Measurements from ENCODE around the gene ZKSCAN3.
A peak's percentile ranks its signal among the peaks of the same experiment; 100 is the strongest.
"Not testable (repeated sequence)": the region's sequence is repeated elsewhere in the genome, so short reads cannot be mapped to it uniquely, and the experiment has no call there.

ZKSCAN3 gene

DNA sequence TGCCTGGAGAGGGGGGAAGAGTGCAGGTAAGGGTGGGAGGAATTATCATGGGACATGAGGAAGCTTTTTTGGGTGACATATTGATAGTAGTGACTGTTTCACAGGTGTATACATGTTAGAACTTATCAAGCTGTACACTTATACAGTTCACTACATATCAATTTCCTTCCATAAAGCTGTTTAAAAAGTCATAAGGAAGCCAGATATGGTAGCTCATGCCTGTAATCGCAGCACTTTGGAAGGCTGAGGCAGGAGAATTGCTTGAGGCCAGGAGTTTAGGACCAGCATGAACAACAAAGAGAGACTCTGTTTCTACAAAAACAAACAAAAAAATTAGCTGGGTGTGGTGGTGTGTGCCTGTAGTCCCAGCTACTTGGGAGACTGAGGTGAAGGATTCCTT, 28.1 kb downstream of the ZKSCAN3 start:
- DNase-seq (ENCODE audit: low read depth) = no peak

DNA sequence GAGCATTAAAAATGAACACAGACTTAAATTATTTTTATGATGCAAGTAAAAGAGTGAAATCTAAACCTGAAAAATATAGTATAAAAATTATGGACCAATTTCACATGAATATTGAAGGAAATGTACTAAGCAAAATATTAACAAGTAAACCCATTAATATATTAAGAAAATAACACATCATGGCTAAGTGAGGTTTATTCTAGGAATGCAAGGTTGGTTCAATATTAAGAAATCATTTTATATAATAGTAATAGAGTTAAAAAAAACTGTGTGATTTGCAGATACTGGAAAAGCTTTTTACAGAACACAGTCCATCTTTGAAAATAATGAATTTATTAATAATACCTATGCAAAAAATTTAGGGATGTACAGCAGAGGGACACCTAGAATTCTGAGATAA, 28.9 kb downstream of the ZKSCAN3 start:
- DNase-seq (ENCODE audit: low read depth) = no peak

DNA sequence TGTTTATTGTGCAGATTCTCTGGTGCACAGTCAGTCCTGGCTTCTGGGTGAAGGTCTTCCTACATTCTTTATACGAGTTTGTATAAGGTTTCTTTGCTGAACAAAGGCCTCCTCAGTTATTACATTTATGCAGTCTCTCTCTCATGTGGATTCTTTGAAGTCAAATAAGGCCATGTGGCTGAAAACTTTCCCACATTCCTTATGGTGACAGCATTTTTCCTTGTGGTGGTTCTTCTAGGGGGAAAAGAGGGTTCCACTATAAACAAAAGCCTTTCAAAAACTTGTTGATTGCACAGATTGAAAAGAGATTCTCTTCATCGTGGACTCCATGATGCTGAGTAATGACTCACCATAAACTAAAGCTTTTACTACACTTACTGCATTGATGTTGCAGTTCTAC, 30.6 kb downstream of the ZKSCAN3 start:
- DNase-seq (ENCODE audit: low read depth) = no peak

DNA sequence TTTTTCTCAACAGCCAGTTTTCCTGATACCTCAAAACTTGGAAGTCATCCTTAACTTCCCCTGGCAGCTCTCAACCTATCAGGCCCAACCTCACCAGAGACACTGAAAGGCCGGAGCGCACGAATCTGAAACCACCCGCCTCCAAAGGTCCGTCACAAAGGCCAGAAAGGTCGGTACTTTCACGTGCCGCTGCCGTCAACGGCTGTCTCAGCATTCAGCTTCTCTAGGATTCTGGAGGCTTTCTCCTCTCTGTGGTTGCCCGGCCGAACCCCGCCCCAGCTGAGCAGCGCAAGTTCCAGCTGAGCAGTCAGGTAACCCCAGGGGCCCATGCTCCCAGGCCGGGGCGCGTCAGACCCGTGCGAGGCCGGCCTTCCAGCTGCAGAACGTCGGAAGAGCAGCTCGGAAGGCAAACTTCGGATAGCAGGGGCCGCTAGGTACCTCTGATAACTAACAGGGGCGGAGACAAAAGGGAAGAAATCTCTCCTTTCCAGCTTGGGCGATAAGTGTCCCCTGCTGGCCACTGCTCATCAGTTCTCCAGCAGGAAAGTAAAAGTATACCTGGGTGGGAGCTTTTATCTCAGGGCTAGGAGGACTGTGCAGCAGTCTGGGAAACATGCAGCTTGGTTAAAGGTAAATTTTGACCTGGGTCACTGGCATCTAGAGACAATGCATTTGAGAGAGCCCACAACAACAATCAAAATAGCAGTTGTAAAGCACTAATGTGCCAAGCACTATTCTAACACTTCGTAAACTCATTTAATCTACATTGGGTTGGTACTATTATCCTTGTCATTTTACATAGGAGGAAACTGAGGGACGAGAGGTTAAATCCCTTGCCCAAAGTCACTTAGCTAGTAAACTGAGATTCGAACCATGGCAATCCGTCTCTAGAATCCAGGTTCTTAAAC, 33.7 kb downstream of the ZKSCAN3 start:
- DNase-seq (ENCODE audit: low read depth) = peak; percentile 11

DNA sequence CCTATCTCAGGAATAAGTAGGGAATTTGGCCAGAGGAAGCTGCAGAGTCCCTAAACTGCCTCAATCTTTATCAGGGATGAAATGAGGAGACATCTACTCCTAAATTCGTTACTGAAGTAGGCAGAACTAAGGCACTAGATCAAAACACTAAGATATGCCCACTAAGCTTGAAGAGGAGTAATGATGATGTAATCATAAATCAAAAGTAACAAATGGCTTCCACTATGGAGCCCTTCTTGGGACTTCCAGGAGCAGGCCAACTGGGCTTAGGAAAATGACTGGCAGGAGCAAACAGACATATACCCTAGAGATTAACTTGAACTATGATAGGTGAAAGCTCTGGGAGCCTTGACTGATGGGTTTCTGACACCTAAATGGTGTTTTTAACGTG, 34.4 kb downstream of the ZKSCAN3 start:
- no peak for DNase-seq (ENCODE audit: low read depth)

DNA sequence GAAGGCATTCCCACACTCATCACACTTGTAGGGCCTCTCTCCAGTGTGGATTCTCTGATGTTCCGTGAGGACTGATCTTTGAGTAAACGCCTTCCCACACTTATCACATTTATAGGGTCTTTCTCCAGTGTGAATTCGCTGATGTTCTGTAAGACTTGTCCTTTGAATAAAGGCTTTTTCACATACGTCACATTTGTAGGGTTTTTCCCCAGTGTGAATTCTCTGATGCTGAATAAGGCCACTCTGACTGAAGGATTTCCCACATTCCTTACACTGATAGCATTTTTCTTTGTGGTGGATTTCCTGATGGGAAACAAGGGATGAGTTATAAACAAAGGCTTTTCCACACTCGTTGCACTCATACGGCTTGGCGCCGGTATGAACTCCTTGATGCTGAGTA, 40.9 kb downstream of the ZKSCAN3 start:
- no peak for DNase-seq (ENCODE audit: low read depth)

DNA sequence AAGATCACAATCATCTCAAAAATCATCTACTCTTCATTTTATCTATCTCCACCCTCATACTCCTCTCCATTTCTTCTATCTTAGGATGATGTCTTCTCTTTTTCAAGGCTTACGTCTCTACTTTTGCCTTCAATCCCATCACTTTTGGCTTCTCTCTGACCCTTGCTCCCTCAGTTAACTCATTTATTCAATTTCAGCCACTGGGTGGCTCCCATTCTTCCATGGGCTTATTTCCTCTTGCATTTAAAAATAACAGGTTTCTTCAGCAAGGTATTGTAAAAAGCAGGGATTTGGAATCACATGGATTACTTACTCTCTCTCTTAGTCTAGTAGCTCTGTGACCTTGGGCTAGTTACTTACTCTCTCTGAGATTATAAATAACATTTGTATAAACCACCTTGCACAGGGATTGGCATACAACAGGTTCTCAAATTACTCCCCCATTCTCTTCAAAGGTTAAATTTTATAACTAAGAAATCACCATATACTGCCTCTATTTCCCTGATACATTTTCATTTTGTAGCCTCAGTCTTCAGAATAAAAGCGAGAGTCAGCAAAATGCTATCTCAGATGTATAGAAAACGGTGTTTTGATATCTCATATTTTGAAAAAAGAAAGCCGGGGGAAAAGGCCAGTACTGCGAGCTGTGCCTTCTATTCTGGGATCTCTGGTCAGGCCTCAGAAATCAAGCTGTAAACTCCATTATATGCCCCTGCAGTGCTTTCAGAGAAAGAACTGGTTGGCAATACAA, 44.3 kb downstream of the ZKSCAN3 start:
- no peak for DNase-seq (ENCODE audit: low read depth)

DNA sequence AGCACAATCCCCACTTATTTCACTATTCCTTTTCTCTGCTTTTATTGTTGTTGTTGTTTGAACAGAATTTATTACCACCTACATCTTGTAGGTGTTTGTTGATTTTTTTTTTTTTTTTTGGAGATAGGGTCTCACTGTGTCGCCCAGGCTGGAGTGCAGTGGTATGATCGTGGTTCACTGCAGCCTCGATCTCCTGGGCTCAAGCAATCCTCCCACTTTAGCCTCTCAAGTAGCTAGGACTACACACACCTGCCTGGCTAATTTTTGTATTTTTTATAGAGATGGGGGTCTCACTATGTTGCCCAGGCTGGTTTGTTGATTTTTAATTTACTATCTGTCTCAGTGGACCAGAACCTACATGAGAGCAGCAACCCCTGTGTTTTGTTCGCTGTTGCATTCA, 46.2 kb downstream of the ZKSCAN3 start:
- DNase-seq (ENCODE audit: low read depth) = no peak

DNA sequence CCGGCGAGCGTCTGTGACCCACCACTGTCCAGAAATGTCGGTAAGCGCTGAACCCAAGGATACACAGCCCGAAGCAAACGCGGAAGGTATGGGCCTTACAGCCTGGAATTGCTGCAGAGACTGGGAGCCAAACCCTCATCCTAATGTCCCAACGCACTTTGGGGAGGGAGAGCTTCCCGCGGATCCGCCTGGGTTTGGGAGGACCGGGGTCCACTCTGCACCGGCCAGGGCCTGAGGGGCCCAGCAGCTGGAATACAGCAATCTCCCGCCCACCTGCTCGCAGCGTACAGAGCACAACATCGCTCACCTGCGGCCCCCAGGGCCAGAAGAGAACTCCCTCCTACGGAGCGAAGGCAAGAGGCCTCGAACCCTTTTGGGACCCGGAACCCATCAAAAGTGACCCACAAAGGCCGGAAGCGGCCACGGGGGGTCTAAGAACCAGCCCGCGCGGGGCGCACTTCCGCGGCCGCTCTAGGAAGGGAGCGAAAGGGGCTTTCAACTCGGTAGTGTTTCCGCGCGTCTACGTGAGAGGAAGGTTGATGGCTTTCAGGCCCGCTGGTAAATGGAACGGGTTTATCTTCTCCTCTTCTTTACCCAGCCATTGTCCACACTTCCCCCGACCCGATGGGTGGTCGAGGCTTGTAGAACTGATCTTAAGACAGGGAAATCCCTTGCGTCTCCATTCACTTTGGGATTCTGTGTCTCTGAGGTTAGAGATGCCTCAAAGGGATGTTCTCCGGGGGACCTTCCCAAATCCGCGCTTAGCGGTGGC, 49.8 kb downstream of the ZKSCAN3 start, which contains the start of gene ZSCAN12:
Gene ZSCAN12, minus strand, starts transcription at position 398 of the 772 bp plus-strand sequence. CDS start 1,342 bp downstream, outside the sequence.
- DNase-seq (ENCODE audit: low read depth) = peak; percentile 81

DNA sequence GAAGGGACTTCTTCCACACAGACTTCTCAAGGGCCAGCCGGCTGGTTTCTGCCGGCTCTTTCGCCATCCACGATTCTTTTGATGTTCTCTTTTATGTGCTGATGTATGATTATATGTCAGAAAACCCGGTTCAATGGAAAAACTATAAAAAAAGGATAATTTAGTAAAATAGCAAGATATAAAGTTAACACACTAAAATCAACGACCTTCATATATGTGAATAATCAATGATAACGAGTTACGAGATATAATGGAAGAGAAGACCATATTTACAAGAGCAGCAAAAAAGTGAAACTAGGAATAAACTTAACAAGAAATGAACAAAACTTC, 50.3 kb downstream of the ZKSCAN3 start:
- no peak for DNase-seq (ENCODE audit: low read depth)

DNA sequence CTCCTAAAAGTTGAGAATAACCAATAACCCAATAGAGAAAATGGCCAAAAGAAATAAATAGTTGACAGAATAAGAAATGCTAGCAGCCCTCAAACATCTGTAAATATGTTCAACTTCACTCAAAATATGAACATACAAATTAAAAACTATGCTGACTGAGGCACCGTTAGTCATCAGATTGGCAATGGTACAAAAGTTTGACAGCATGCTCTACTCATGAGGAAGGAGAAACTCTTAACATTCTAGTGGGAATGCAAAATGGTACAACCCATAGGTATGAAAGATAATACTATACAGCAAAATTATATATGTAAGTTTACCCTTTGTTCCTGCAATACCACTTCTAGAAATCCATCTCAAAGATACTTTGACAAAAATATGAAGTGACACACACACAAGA, 51.4 kb downstream of the ZKSCAN3 start:
- DNase-seq (ENCODE audit: low read depth) = no peak

DNA sequence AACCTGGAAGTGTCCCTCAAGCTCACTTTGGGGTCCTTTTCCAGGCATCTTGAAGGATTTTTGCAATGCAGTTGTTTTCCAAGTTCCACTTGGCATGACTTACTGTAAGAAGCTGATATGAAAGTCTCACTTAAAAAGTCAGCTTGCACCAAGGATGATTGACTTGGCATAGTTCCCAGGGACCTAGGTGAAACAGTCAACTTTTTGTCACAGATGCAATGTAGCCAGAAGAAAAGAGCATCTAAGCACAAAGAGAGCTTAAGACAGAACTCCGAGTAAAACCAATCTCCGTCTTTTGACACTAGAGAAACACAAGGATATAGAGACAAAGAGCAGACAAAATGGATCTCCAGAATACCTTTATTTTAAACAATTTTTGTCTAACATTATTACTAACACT, 52.5 kb downstream of the ZKSCAN3 start:
- DNase-seq (ENCODE audit: low read depth) = no peak

DNA sequence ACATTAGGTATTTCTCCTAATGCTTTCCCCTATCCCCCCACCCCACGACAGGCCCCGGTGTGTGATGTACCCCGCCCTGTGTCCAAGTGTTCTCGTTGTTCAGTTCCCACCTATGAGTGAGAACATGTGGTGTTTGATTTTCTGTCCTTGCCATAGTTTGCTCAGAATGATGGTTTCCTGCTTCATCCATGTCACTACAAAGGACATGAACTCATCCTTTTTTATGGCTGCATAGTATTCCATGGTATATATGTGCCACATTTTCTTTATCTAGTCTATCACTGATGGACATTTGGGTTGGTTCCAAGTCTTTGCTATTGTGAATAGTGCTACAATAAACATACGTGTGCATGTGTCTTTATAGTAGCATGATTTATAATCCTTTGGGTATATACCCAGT, 54.2 kb downstream of the ZKSCAN3 start:
- DNase-seq (ENCODE audit: low read depth) = not testable (repeated sequence)

DNA sequence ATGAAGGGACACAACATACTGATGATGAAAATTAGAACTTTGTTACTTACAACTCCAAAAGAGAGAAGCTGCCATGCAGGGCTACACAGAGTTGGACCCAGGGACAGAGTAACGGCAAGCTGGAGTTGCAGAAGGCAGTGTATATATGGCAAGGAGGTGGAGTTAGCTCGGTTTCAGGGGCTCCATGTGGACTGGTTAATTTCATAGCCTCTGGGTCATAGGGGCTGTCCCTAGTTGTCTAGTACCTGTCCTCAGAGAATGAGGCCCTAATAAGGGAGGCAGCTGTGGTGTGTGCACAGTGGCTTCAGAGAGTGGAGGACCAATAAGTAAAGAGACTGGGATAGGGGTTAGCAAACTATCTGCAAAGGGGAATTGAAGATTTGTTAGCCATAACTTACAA, 57.7 kb downstream of the ZKSCAN3 start:
- no peak for DNase-seq (ENCODE audit: low read depth)

DNA sequence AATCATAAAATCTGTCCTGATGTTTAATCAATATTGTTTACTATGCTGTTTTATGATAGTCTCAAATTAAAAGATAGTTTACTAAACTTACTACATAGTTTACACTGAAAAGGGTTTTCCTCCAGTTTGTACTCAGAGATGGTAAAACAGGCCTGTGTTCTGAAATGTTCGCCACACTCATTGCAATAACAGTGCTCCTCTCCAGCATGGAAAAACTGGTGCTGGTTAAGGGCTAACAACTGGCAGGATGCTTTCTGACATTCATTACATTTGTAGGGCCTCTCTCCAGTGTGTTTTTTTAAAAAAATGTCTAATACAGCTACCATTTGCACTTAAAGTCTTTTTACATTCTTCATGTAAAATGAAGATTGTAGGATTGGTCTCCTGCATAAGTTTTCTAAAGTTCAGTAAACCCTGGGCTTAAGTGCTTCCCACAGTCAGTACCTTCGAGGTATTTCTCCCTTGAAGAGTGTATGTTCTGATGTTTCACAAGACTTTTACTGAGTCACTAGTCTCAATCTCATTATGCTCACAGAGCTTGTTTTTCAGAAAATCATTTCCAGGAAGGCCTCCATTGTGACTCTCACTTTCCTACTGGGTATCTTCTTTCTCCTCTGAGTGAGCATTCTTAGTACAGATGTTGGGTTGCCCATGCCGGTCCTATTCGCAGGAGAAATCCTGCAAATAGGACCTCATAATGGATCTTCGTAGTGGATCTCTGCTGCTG, 58.5 kb downstream of the ZKSCAN3 start:
- no peak for DNase-seq (ENCODE audit: low read depth)

DNA sequence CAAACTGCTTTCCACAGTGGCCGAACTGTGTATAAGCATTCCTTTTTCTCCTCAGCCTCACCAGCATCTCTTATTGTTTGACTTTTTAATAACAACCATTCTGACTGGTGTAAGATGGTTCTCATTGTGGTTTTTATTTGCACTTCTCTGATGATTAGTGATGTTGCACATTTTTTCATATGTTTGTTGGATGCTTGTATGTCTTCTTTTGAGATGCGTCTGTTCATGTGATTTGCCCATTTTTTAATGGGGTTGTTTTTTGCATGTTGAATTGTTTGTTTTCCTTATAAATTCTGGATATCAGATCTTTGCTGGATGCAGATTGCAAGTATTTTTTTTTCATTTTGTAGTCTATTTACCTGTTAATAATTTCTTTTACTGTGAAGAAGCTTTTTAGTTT, 61.0 kb downstream of the ZKSCAN3 start:
- no peak for DNase-seq (ENCODE audit: low read depth)

DNA sequence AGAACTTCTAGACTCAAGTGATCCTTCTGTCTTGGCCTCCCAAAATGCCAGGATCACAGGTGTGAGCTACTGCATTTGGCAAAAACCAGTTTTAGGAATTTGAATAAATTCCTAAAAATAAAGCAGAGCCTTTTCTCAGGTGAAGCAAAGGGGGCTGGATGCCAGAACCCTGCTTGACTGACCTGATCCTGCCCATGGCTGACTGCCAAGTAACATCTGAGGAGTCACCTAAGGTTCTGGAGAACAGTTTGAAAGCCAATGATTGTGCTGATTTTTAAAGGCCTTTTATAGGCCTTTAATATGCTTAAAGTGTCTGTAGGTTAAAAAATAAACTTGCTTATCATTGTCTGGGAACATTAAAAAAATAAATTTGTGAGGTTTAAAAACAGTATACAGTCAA, 63.9 kb downstream of the ZKSCAN3 start:
- DNase-seq (ENCODE audit: low read depth) = no peak
